HepG2 (cell line): ENCODE results near the gene TACC2. TPM values are rescaled to one million over a fixed set of nuclear protein-coding genes. Genes with fewer than 3 reads are reported as not detected.

Source experiments
- CSRNP2 ChIP-seq: sonication (generic); formaldehyde crosslinking; conservative IDR thresholded peaks from 2 replicates; pipeline ENCODE4 v1.8.0; 2022; ENCODE audit warnings: low read depth, missing genetic modification reagents
- MAZ ChIP-seq, 2 experiments: sonication (generic) in 1 of 2; formaldehyde crosslinking in 1 of 2; IDR thresholded peaks; 2 replicates each; pipeline versions ENCODE4 v1.5.0 to v1.6.1; 2012 to 2020; ENCODE audit warnings: low read depth in 2 of 2, mild to moderate bottlenecking in 2 of 2, borderline replicate concordance in 1 of 2, improper control_type of control experiment in 1 of 2, low read length in 1 of 2, missing genetic modification reagents in 1 of 2, moderate library complexity in 1 of 2
- TGIF2 ChIP-seq: IDR thresholded peaks from 2 replicates; pipeline ENCODE4 v1.6.1; 2016; ENCODE audit warnings: control low read depth, missing compliant biosample characterization
- ZNF296 ChIP-seq: sonication (generic); formaldehyde crosslinking; conservative IDR thresholded peaks from 2 replicates; pipeline ENCODE4 v1.5.0; 2020; ENCODE audit warnings: mild to moderate bottlenecking, missing genetic modification reagents
- ZNF530 ChIP-seq: sonication (generic); formaldehyde crosslinking; IDR thresholded peaks from 2 replicates; pipeline ENCODE4 v1.5.0; 2020; ENCODE audit warnings: low read depth, mild to moderate bottlenecking, missing genetic modification reagents
- ZNF615 ChIP-seq: sonication (generic); formaldehyde crosslinking; IDR thresholded peaks from 2 replicates; pipeline ENCODE4 v1.5.0; 2020; ENCODE audit warnings: mild to moderate bottlenecking, missing genetic modification reagents, borderline replicate concordance
- ZNF775 ChIP-seq: sonication (generic); formaldehyde crosslinking; IDR thresholded peaks from 2 replicates; pipeline ENCODE4 v1.4.0; 2020; ENCODE audit warnings: missing genetic modification reagents, mild to moderate bottlenecking, moderate library complexity, borderline replicate concordance
- polyA plus RNA-seq, 8 experiments: library from polyadenylated mRNA; depleted of rRNA in 3 of 8; stranded (reverse) in 7 of 8; unstranded in 1 of 8; fragments of >200 nt; fragmentation: Illumina TruSeq in 4 of 8; extraction: Trizol in 4 of 8; gene quantifications; 2 replicates each; pipeline versions ENCODE4 v1.2.1 to v1.2.3, GENCODE V29; 2011 to 2016; ENCODE audit warnings: low read depth in 4 of 8, missing spikeins in 1 of 8, mixed read lengths in 1 of 8; ENCODE audit not compliant: insufficient read depth in 1 of 8
- total RNA-seq, 5 experiments: library from RNA; depleted of rRNA; stranded (reverse); fragments of >200 nt; fragmentation: Illumina TruSeq; extraction: Trizol; gene quantifications; 2 replicates each; pipeline ENCODE4 v1.2.3, GENCODE V29; 2016; ENCODE audit warnings: low read depth in 1 of 5
- TF ChIP-seq, protein P1 (sequence below): sonication (generic); formaldehyde crosslinking; IDR thresholded peaks from 2 replicates; pipeline ENCODE4 v1.9.0; 2021; ENCODE audit warnings: missing genetic modification reagents, mild to moderate bottlenecking, borderline replicate concordance
- TF ChIP-seq, protein P2 (sequence below): sonication (generic); formaldehyde crosslinking; IDR thresholded peaks from 2 replicates; pipeline ENCODE4 v1.8.0; 2023; ENCODE audit warnings: mild to moderate bottlenecking, missing genetic modification reagents

Gene TACC2
- total and polyA plus RNA-seq, 2 of the 13 experiments (the other 11 are each of a cell fraction or from before 2014, with no cell fraction given) = 11.8 to 16.0 TPM

DNA sequence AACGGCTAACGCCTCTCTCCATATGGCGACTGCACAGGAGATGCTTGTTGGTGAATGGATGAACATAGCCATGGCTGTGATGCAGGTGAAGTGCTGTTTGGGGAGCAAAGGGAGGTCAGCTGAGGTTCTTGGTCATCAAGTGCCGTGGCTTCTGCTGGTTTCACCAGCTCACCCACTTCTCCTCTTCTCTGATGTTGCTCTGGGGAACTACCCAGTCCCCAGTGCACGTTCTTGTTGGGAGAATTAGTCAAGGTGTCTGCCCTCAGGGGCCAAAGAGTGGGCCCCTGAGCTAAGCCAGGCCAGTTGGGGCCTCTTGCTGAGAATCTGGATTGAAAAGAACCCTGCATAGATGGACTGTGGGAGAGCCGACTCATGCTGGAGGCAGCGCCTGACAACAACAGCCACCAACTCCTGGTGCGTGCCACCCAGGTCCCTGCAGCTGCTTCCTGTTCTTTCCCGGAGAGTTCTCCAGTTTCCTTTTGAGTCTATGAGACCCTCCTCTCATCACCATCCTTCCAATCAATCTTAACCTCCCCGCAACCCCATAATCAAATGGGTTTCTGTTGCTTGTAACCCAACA is 285.1 kb downstream of the TACC2 start (continued):
- TF ChIP-seq ZNF296 (CRISPR knock-in tag) (no peak), ZNF615 (no peak), TGIF2 (no peak), ZNF775 (CRISPR knock-in tag) (no peak), CSRNP2 (CRISPR knock-in tag) (no peak), ZNF530 (CRISPR knock-in tag) (no peak), MAZ (IDR thresholded peaks at IDR 0.05; ENCODE audit: borderline replicate concordance, low read depth, low read length) (no peak), MAZ (CRISPR knock-in tag; IDR thresholded peaks at IDR 0.05; ENCODE audit: low read depth) (no peak)
- TF ChIP-seq, protein P1, sequence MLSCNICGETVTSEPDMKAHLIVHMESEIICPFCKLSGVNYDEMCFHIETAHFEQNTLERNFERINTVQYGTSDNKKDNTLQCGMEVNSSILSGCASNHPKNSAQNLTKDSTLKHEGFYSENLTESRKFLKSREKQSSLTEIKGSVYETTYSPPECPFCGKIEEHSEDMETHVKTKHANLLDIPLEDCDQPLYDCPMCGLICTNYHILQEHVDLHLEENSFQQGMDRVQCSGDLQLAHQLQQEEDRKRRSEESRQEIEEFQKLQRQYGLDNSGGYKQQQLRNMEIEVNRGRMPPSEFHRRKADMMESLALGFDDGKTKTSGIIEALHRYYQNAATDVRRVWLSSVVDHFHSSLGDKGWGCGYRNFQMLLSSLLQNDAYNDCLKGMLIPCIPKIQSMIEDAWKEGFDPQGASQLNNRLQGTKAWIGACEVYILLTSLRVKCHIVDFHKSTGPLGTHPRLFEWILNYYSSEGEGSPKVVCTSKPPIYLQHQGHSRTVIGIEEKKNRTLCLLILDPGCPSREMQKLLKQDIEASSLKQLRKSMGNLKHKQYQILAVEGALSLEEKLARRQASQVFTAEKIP (CRISPR knock-in tag) = no peak
- TF ChIP-seq, protein P2, sequence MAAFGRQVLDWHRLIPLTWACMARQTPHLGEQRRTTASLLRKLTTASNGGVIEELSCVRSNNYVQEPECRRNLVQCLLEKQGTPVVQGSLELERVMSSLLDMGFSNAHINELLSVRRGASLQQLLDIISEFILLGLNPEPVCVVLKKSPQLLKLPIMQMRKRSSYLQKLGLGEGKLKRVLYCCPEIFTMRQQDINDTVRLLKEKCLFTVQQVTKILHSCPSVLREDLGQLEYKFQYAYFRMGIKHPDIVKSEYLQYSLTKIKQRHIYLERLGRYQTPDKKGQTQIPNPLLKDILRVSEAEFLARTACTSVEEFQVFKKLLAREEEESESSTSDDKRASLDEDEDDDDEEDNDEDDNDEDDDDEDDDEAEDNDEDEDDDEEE (CRISPR knock-in tag) = no peak
- TF ChIP-seq, all 625 proteins: peak for 0
